Natural killer cell (primary cell): ENCODE measurements around the gene ETV7. TPM values are rescaled to one million over a fixed set of nuclear protein-coding genes. Genes with fewer than 3 reads are reported as not detected.

Experiments
- ATAC-seq, 3 donors: fragments of 150-1000 bp in 2 of 3; fragments of 200-7000 bp in 1 of 3; cut with Tn5 transposase; 1 replicate in 1 of 3; 2 replicates in 2 of 3; pipeline ENCODE4 v1.10.0; 2021; ENCODE audit warnings: mild to moderate bottlenecking in 2 of 3, moderate library complexity in 2 of 3
- DNase-seq, 2 donors: peaks; one replicate each; pipeline versions ENCODE4 v3.0.0 to v3.0.0-alpha.2; 2013 to 2021; ENCODE audit warnings: mixed read lengths in 1 of 2
- H3K27ac ChIP-seq: one replicate; pipeline ENCODE4 v1.5.1; 2013; ENCODE audit warnings: mild to moderate bottlenecking, low read length
- H3K27me3 ChIP-seq: one replicate; pipeline ENCODE4 v1.6.1; 2013; ENCODE audit warnings: low read length; ENCODE audit not compliant: control insufficient read depth, insufficient read depth
- H3K36me3 ChIP-seq: one replicate; pipeline ENCODE4 v1.6.1; 2013; ENCODE audit warnings: low read length; ENCODE audit not compliant: control insufficient read depth, insufficient read depth
- H3K4me1 ChIP-seq: one replicate; pipeline ENCODE4 v1.6.1; 2013; ENCODE audit warnings: low read length; ENCODE audit not compliant: control insufficient read depth, insufficient read depth
- H3K4me3 ChIP-seq: one replicate; pipeline ENCODE4 v1.5.1; 2013; ENCODE audit warnings: low read length
- H3K9me3 ChIP-seq: one replicate; pipeline ENCODE4 v1.6.1; 2013; ENCODE audit warnings: low read length; ENCODE audit not compliant: control insufficient read depth, insufficient read depth
- H3K27ac Mint-ChIP-seq, 2 donors: one replicate each; pipeline ENCODE4 v1.8.0; 2022; ENCODE audit warnings: mild to moderate bottlenecking in 2 of 2, mixed read lengths in 2 of 2, moderate library complexity in 1 of 2
- H3K27me3 Mint-ChIP-seq, 2 donors: one replicate each; pipeline ENCODE4 v1.8.0; 2022; ENCODE audit warnings: low read depth in 2 of 2, mixed read lengths in 2 of 2
- H3K36me3 Mint-ChIP-seq: one replicate; pipeline ENCODE4 v1.8.0; 2022; ENCODE audit warnings: mixed read lengths
- H3K4me1 Mint-ChIP-seq, 2 donors: one replicate each; pipeline ENCODE4 v1.8.0; 2022; ENCODE audit warnings: mixed read lengths in 2 of 2
- H3K4me3 Mint-ChIP-seq: one replicate; pipeline ENCODE4 v1.8.0; 2022; ENCODE audit warnings: mild to moderate bottlenecking, moderate library complexity, mixed read lengths
- H3K9me3 Mint-ChIP-seq, 2 donors: one replicate each; pipeline ENCODE4 v1.8.0; 2022; ENCODE audit warnings: mixed read lengths in 2 of 2
- CTCF ChIP-seq: fragments of 200-600 bp; IDR thresholded peaks from one replicate; pipeline ENCODE4 v1.8.0; 2022; ENCODE audit warnings: antibody characterized with exemption
- WGBS: methylation state at CpG from one replicate; pipeline ENCODE4 v1.1.7; 2013; ENCODE audit warnings: missing lambda C conversion rate; ENCODE audit not compliant: insufficient coverage; 5-methylcytosine and 5-hydroxymethylcytosine counted together
- intact Hi-C: fragments of 100-400 bp; cut with micrococcal nuclease; formaldehyde crosslinking; loops from one replicate; pipeline ENCODE4 v1.14.2; 2022
- total RNA-seq, 4 donors: library from RNA; stranded (reverse); fragments of 120-200 nt in 1 of 4; gene quantifications; one replicate each; pipeline versions ENCODE4 v1.2.3 to v1.2.4, GENCODE V29; 2013 to 2022

The ETV7 gene
- total RNA-seq, 3 donors from 2014 or later (not counting 1 experiment from before 2014, with no cell fraction given): 0.96 to 2.8 (median 1.7) TPM

GRCh38 chr6:36350681-36351571, 36.5 kb downstream of the ETV7 start:
- Histone ChIP-seq H3K4me3 (no peak overlapping the region), H3K36me3 (no peaks in the 10 kb centered on the region), H3K9me3 (no peaks in the 10 kb centered on the region), H3K27ac (no peak overlapping the region), H3K4me1 (no peaks in the 10 kb centered on the region), H3K27me3 (no peaks in the 10 kb centered on the region)
- WGBS: 75% methylated on average over 14 of the region's 15 CpGs
- intact Hi-C loops: no loop called here
- Mint-ChIP-seq H3K27ac (no peak overlapping the region), H3K27me3 (peaks cover 14% of the 10 kb centered on the region in 2 donors), H3K4me3 (no peak overlapping the region), H3K36me3 (no peaks in the 10 kb centered on the region), H3K4me1 (no peaks in the 10 kb centered on the region), H3K9me3 (no peaks in the 10 kb centered on the region)
- ATAC-seq: no peak
- no peak for TF ChIP-seq CTCF
- no peak for DNase-seq

- Mint-ChIP-seq H3K4me1 (no peaks in the 10 kb centered on the region), H3K27me3 (peaks cover 13 to 14% of the 10 kb centered on the region in 2 donors), H3K9me3 (no peaks in the 10 kb centered on the region), H3K4me3 (no peak overlapping the region), H3K36me3 (no peaks in the 10 kb centered on the region), H3K27ac (no peak overlapping the region)
- Histone ChIP-seq H3K9me3 (no peaks in the 10 kb centered on the region), H3K27me3 (no peaks in the 10 kb centered on the region), H3K27ac (no peak overlapping the region), H3K36me3 (no peaks in the 10 kb centered on the region), H3K4me3 (no peak overlapping the region), H3K4me1 (no peaks in the 10 kb centered on the region)
- ATAC-seq (no peak), DNase-seq (no peak)
- intact Hi-C loops: no loop called here
- no peak for TF ChIP-seq CTCF
- WGBS: 34% methylated on average over 4 of the region's 4 CpGs
Observed at GRCh38 chr6:36350082-36350481, 37.4 kb downstream of the ETV7 start.

- DNase-seq (peak in 1 of 2 donors; percentile 45), ATAC-seq (no peak)
- Histone ChIP-seq H3K9me3 (no peaks in the 10 kb centered on the region), H3K36me3 (no peaks in the 10 kb centered on the region), H3K4me3 (no peak overlapping the region), H3K4me1 (no peaks in the 10 kb centered on the region), H3K27me3 (no peaks in the 10 kb centered on the region), H3K27ac (no peak overlapping the region)
- H3K27me3 Mint-ChIP-seq: peaks cover 11 to 14% of the 10 kb centered on the region in 2 donors
- H3K4me3 Mint-ChIP-seq: no peak overlapping the region
- H3K4me1 Mint-ChIP-seq: no peaks in the 10 kb centered on the region
- H3K27ac Mint-ChIP-seq: no peak overlapping the region
- 50% methylated on average over 4 of the region's 6 CpGs for WGBS
- no peak for TF ChIP-seq CTCF
- intact Hi-C loops: no loop called here
- no peaks in the 10 kb centered on the region for H3K9me3 Mint-ChIP-seq
- no peaks in the 10 kb centered on the region for H3K36me3 Mint-ChIP-seq
Observed at GRCh38 chr6:36349240-36349639, 38.2 kb downstream of the ETV7 start.
